ENCODE data around the gene SLC4A11. TPM values are rescaled to one million over a fixed set of nuclear protein-coding genes. Genes with fewer than 3 reads are reported as not detected.

Gene SLC4A11
- total and polyA plus RNA-seq, 9 donors = 0.12 to 10.2 (median 0.74) TPM; not detected in 1

- WGBS, 3 donors = 87 to 88% (median 88%) methylated on average over 7 of the region's 7 CpGs
- H3K4me1 ChIP-seq (ENCODE audit: insufficient read depth) = no peaks in the 10 kb centered on the region
- H3K36me3 ChIP-seq = no peaks in the 10 kb centered on the region
- TF ChIP-seq EP300 (IDR thresholded peaks at IDR 0.05) = no peak
- TF ChIP-seq, protein P1, sequence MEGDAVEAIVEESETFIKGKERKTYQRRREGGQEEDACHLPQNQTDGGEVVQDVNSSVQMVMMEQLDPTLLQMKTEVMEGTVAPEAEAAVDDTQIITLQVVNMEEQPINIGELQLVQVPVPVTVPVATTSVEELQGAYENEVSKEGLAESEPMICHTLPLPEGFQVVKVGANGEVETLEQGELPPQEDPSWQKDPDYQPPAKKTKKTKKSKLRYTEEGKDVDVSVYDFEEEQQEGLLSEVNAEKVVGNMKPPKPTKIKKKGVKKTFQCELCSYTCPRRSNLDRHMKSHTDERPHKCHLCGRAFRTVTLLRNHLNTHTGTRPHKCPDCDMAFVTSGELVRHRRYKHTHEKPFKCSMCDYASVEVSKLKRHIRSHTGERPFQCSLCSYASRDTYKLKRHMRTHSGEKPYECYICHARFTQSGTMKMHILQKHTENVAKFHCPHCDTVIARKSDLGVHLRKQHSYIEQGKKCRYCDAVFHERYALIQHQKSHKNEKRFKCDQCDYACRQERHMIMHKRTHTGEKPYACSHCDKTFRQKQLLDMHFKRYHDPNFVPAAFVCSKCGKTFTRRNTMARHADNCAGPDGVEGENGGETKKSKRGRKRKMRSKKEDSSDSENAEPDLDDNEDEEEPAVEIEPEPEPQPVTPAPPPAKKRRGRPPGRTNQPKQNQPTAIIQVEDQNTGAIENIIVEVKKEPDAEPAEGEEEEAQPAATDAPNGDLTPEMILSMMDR (IDR thresholded peaks at IDR 0.05) = no peak
- no peak for TF ChIP-seq POLR2A (IDR thresholded peaks at IDR 0.05)
- H3K27me3 ChIP-seq = no peaks in the 10 kb centered on the region
- no peak for DNase-seq
- no peaks in the 10 kb centered on the region for H3K9me3 ChIP-seq
- H3K27ac ChIP-seq = no peak overlapping the region
- no peak overlapping the region for H3K4me3 ChIP-seq
- intact Hi-C loops (cut with DNase I) = no loop called here
Measured at GRCh38 chr20:3195590-3196237, 43.3 kb downstream of the SLC4A11 start.

- Histone ChIP-seq H3K27ac (no peak overlapping the region), H3K4me3 (no peak overlapping the region), H3K4me1 (ENCODE audit: insufficient read depth) (no peaks in the 10 kb centered on the region), H3K36me3 (no peaks in the 10 kb centered on the region), H3K9me3 (no peaks in the 10 kb centered on the region), H3K27me3 (no peaks in the 10 kb centered on the region)
- intact Hi-C loops (cut with DNase I) = no loop called here
- DNase-seq = no peak
- 83 to 89% (median 89%) methylated on average over 8 to 10 of the region's 10 CpGs for WGBS, 3 donors
- TF ChIP-seq EP300 (IDR thresholded peaks at IDR 0.05) = no peak
- TF ChIP-seq, protein P1 (IDR thresholded peaks at IDR 0.05) = no peak
- TF ChIP-seq POLR2A (IDR thresholded peaks at IDR 0.05) = no peak
Measured at GRCh38 chr20:3194617-3195280, 44.2 kb downstream of the SLC4A11 start.

GRCh38 chr20:3193806-3194616, 45.0 kb downstream of the SLC4A11 start:
- no peaks in the 10 kb centered on the region for H3K4me1 ChIP-seq (ENCODE audit: insufficient read depth)
- H3K27ac ChIP-seq = no peak overlapping the region
- no peak overlapping the region for H3K4me3 ChIP-seq
- DNase-seq = no peak
- 88 to 90% (median 89%) methylated on average over 14 of the region's 14 CpGs for WGBS, 3 donors
- no peaks in the 10 kb centered on the region for H3K27me3 ChIP-seq
- H3K36me3 ChIP-seq = no peaks in the 10 kb centered on the region
- intact Hi-C loops (cut with DNase I) = no loop called here
- TF ChIP-seq POLR2A (IDR thresholded peaks at IDR 0.05) (no peak), EP300 (IDR thresholded peaks at IDR 0.05) (no peak)
- TF ChIP-seq, protein P1 (IDR thresholded peaks at IDR 0.05) = no peak
- no peaks in the 10 kb centered on the region for H3K9me3 ChIP-seq

DNA sequence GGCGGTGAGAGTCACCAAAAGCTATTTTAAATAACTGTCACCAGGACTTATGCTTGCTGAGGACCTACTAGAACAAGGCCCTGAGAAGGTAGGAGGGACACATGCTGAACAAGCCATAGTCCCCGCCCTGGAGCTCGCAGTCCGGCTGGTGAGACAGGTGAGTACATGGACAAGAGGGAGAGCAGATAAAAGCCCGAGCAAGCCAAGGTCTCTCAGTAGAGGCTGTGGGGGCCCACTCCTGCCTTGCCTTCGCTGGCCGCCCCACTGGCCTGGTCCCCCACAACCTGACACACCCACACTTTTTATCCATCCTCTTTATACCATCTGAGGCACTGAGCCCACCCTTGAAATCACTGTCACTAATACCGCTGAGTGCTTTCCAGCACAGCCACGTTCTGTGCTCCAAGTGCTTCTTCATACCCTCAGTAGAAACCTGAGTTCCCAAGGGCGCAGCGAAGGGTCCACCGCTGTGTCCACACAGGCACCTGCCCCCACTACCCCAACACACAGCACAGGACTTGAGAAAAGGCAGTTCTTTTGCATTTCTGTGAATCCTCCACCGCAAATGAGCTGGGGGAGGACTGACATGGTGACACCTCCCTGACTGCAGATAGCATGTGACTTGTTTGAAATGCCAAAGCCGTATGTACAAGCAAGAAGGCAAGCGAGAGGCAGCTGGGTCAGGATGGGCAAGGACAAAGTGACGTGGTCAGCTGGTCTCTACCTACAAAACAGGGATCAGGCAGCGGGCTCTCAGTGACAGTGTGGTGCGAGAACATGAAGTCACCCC, 46.6 kb downstream of the SLC4A11 start:
- Histone ChIP-seq H3K27me3 (no peaks in the 10 kb centered on the region), H3K9me3 (no peaks in the 10 kb centered on the region), H3K27ac (no peak overlapping the region), H3K4me1 (ENCODE audit: insufficient read depth) (no peaks in the 10 kb centered on the region), H3K4me3 (no peak overlapping the region), H3K36me3 (no peaks in the 10 kb centered on the region)
- no peak for TF ChIP-seq EP300 (IDR thresholded peaks at IDR 0.05)
- TF ChIP-seq, protein P1 (IDR thresholded peaks at IDR 0.05) = no peak
- TF ChIP-seq POLR2A (IDR thresholded peaks at IDR 0.05) = no peak
- intact Hi-C loops (cut with DNase I) = no loop called here
- WGBS, 3 donors = 88 to 90% (median 89%) methylated on average over 18 of the region's 18 CpGs
- DNase-seq = no peak

Data from ovary (tissue), 9 donors.